ENCODE results near the gene GRAP2.
"Not testable (repeated sequence)": the region's sequence is repeated elsewhere in the genome, so short reads cannot be mapped to it uniquely, and the experiment has no call there.

The GRAP2 gene

GRCh38 chr22:39967996-39968972, 67.4 kb downstream of the GRAP2 start:
- no peak for DNase-seq

DNA sequence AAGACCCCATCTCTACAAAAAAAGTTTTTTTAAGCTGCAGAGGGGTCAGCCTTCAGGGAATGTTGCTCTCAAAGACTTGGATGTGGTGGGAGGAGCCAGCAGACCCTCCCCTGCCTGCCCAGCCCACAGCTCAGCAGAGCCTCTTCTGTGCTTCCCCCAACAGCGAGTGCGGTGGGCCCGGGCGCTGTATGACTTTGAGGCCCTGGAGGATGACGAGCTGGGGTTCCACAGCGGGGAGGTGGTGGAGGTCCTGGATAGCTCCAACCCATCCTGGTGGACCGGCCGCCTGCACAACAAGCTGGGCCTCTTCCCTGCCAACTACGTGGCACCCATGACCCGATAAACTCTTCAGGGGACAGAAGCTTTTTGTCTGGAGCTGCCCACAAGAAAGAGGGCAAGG, 69.9 kb downstream of the GRAP2 start:
- no peak for DNase-seq

DNA sequence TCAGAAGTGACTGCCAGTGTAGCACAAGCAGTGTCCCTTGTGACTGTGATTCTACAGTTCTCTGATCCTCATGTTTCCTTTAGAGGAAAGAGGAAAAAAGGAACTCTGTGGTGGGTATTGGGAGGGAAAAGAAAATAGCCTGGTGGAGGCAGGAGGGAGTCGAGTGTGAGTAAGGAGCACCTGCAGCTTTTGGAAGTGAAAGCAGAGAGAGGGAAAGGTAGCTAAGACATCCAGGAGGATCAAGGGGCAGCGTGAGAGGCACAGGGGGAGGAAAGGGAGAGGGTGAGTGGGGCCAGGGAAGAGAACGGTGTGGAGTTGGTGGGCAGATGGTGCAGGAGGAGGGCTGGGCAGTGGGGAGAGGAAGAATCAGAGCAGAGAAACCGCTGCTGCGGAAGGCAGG, 71.8 kb downstream of the GRAP2 start:
- no peak for DNase-seq

- DNase-seq, result no peak
Measured at GRCh38 chr22:39973656-39974055, 72.8 kb downstream of the GRAP2 start.

DNA sequence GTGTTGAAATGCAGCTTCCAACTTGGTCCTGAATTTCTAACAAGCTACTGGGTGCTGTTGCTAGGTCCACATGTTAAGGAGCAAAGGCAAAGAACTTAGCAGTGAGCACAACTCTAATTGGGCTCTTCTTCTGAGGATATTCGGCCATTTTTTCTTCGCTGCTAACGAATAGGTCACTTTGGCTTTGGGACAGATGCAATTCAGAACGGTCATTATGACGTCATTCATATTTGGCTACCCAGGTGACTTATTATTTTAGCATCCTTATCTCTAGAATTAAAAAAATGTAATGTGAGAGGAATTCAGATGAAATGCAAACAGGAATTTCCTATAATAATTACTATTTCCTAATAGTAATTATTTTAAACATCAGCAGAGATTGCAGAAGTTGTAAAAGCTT, 73.2 kb downstream of the GRAP2 start:
- no peak for DNase-seq

GRCh38 chr22:39979048-39979447, 78.2 kb downstream of the GRAP2 start:
- no peak for DNase-seq

- no peak for DNase-seq
Measured at GRCh38 chr22:39979458-39979857, 78.6 kb downstream of the GRAP2 start.

- no peak for DNase-seq
Measured at GRCh38 chr22:39980596-39980995, 79.7 kb downstream of the GRAP2 start.

DNA sequence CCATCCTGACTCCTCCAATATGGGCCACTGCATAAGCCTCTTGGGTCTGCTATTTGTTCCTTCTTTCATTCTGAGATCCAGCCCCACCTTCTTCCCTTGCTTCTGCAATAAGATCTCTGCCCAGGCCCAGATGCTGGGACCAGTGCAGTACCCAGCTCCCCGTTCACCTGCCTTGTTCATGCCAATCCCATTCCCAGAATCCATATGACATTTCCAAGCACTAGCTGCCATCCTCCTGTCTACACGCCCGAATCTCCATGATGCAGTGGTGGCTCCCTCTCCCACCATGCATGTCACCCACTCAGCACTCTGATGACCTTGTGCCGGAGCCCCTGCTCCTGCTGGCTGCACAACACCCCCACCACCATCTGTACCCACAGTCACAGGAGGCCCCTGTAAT, 82.5 kb downstream of the GRAP2 start:
- no peak for DNase-seq

DNA sequence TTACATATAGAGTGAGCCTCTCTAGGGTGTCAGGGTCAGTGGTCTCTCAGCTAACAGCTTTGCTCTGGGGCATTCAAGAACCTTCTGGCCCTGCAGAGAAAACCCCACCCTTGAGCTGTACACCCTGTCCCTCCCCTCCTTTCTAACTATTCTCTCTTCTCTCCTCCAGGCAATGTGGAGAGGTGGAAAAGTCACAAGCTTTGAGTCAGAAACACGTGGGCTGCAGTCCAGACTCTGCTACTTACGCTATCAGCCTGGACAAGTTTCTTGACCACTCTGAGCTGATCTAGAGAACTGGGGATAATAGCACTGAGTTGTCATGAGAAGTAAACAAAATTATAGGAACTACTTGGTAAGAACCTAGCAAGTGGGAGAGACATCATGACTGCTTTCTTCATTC, 83.1 kb downstream of the GRAP2 start:
- DNase-seq, result peak in 1 of 4 experiments; percentile 16

DNA sequence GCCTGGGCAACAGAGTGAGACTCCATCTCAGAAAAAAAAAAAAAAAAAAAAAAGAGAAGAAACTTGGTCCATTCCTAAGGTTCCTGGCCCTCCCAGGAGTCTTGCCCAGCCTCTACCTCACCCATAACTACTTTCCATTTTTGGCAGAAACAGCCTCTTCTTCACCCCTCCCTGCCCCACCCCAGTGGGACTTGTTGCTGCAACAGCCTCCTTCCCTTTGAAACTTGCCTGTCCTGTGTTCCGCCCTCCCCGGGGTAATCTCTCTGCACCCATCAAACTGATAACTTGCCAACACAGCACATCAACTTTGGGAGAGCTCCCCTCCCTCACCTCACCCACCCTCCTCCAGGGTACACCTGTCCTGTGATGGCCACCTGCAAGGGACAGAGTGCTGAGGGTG, 83.9 kb downstream of the GRAP2 start:
- DNase-seq, result no peak

DNA sequence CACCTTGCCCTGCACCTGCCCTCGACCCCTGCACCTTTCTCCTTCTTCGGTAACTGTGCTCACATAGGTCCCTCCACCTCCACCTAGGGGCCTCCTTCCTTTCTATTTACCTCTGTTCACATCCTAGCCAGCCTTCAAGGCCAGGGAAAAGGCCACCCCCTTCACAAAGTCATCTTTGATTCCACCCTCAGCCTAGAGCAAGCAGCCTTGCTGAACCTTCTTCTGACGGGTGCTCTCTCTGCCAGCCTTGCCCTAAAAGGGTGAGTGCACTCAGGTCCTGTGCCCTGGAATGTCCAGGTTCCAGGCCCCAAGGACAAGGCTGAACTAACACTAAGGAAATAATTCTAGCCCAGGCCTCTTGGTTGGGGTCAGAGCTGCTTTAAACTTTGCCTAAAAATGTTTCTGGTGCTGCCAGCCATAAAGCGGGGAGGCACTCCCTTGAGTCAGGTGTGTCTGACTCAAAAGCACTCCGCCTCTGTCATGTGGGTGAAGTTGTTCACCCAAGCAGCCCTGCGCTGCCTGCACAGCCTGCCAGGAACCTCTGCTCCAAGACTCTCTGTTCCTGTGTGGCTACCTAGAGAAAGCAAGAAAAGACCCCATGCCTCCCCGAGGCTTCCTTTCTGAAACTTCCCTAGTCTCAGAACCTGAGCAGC, 84.6 kb downstream of the GRAP2 start:
- DNase-seq, result no peak

DNA sequence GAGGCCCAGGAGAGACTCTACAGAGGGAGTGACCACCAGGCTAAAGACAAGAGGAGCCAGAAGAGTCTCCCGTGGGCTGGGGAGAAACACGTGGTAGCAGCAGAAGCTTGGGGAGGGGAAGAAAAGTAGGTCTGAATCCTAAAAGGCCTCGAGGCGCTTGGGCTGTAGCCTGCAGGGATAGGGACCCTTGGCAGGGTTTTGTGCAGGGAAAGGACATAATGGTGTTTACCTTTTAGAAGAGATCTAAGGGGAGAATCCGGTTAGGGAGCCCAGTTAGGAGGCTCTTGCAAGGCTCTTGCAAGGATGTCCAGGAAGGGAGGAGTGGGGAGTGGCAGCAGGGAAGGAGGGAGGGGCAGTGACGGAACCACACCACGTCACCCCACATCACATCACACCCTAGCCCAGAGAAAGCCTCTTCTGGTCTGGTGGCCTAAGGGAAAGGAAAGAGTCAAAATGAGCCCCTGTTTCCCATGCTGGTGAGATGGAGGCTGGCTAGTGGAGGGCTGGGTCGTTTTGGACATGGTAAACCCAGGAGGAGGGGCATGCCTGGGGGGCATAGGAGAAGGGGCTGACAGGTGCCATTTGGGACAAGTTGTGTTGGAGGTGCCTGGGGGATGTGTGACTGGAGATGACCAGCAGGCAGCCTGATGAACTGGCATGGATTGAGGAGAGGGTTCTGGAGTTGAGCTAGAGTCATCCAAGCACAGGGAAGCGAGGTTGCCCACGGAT, 87.7 kb downstream of the GRAP2 start:
- no peak for DNase-seq

DNA sequence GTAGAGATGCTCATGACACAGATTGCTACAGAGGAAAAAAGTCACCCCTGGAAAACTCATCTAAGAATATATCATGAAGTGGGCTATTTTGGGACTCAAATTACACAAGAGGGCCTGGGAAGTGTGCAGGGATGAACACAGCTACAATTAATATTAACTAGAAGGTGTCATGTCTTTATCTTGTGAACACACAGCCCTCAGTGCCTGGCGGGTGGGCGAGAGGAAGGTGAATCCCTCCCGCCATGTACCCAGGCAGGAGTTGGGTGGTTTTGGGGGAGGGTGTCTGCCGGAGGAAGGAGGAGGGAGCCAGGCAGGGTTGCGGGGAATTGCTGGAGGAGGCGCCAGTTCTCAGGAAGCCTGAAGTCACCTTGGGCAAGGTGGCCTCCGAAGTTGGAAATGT, 88.7 kb downstream of the GRAP2 start:
- no peak for DNase-seq

GRCh38 chr22:39990686-39991085, 89.8 kb downstream of the GRAP2 start:
- DNase-seq, result no peak

- no peak for DNase-seq
Measured at GRCh38 chr22:39991159-39991860, 90.4 kb downstream of the GRAP2 start.

GRCh38 chr22:39992088-39992826, 91.4 kb downstream of the GRAP2 start:
- no peak for DNase-seq

DNA sequence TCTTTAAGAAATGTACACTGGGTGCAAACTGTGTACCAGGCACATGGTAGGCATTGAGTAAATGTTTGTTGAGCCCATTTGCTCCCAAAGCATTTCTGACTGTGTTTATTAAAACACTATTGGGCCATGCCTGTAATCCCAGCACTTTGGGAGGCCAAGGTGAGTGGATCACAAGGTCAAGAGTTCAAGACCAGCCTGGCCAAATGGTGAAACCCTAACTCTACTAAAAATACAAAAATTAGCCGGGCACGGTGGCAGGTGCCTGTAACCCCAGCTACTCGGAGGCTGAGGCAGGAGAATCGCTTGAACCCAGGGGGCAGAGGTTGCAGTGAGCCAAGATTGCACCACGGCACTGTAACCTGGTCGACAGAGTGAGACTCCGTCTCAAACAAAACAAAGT, 92.0 kb downstream of the GRAP2 start:
- DNase-seq, result not testable (repeated sequence)

DNA sequence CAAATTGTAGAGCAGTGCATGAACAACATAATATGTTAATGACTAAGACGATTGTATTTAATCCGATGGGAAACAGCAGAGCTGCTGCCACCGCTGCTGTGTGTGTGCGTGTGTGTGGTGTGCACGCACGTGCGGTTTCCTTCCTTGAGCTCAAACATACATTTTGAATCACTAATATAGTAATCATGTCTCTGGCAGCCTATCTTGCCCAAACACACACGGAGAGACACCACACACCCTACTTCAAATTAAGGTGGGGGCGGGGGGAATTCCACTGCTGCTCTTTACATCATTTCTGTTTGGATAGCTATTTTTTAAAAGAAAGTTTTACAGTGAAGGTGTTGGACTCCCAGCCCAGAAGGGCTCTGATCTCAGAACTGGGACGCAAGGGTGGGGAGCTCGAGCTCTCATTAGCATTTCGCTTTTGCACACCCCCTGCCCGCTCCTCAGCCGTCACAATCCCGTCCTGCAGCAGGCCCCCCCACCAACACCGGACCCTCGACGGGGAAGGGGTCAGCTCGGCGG, 93.2 kb downstream of the GRAP2 start:
- peak in 1 of 4 experiments; percentile 18 for DNase-seq

- DNase-seq, result peak; percentile 34 to 76 (median 58)
Measured at GRCh38 chr22:39994566-39995392, 93.9 kb downstream of the GRAP2 start, which contains the start of gene FAM83F. TSS of gene FAM83F (plus strand) at chr22:39994954. CDS start at chr22:39995043, 89 bp downstream.

All from suppressor macrophage (primary cell).